K562 (cell line): ENCODE results near the gene SERPINE1. TPM values are rescaled to one million over a fixed set of nuclear protein-coding genes. Genes with fewer than 3 reads are reported as not detected.
A peak's percentile ranks its signal among the peaks of the same experiment; 100 is the strongest.

Source experiments
- BHLHE40 ChIP-seq: IDR thresholded peaks from 2 replicates; pipeline ENCODE4 v1.6.1; 2011; ENCODE audit warnings: low read length, improper control_type of control experiment
- CBX3 ChIP-seq, 2 experiments: IDR thresholded peaks; 1 replicate in 1 of 2; 2 replicates in 1 of 2; pipeline ENCODE4 v1.6.1; 2012; ENCODE audit warnings: inconsistent platforms in 2 of 2, low read length in 2 of 2, borderline replicate concordance in 1 of 2, control low read depth in 1 of 2
- CBX8 ChIP-seq: fragments of 200-600 bp; sonication (generic); IDR thresholded peaks from 2 replicates; pipeline ENCODE4 v1.6.1; 2012; ENCODE audit warnings: borderline replicate concordance, mixed run types, low read depth, mild to moderate bottlenecking, moderate library complexity, mixed read lengths, low read length, control low read depth, inconsistent platforms; ENCODE audit not compliant: poor library complexity, severe bottlenecking; ENCODE audit errors: extremely low read depth
- CTBP1 ChIP-seq: fragments of 450-650 bp; IDR thresholded peaks from 2 replicates; pipeline ENCODE4 v1.6.1; 2016; ENCODE audit warnings: borderline replicate concordance
- CXXC5 ChIP-seq: fragments of 250-450 bp; sonication (Bioruptor Pico); IDR thresholded peaks from 2 replicates; pipeline ENCODE4 v1.8.0; 2022; ENCODE audit warnings: inconsistent platforms, mild to moderate bottlenecking, moderate library complexity
- ETV1 ChIP-seq: fragments of 450-650 bp; conservative IDR thresholded peaks from 2 replicates; pipeline ENCODE4 v1.6.1; 2016; ENCODE audit warnings: missing genetic modification characterization, control low read depth, low read depth, missing compliant biosample characterization
- HINFP ChIP-seq: fragments of 450-650 bp; conservative IDR thresholded peaks from 2 replicates; pipeline ENCODE4 v1.6.1; 2016; ENCODE audit warnings: missing genetic modification characterization, low read depth, mild to moderate bottlenecking, control low read depth, missing compliant biosample characterization
- IRF2 ChIP-seq: sonication (generic); formaldehyde crosslinking; IDR thresholded peaks from 2 replicates; pipeline ENCODE4 v1.8.1; 2022; ENCODE audit warnings: mild to moderate bottlenecking, missing genetic modification reagents
- KLF6 ChIP-seq: fragments of 250-450 bp; sonication (Bioruptor Pico); IDR thresholded peaks from 2 replicates; pipeline ENCODE4 v1.4.0; 2020; ENCODE audit warnings: mild to moderate bottlenecking, moderate library complexity, borderline replicate concordance
- LARP7 ChIP-seq: fragments of 450-650 bp; IDR thresholded peaks from 2 replicates; pipeline ENCODE4 v1.6.1; 2016
- NCOA2 ChIP-seq, 2 experiments: fragments of 450-650 bp; IDR thresholded peaks; 2 replicates each; pipeline ENCODE4 v1.6.1; 2018; ENCODE audit warnings: mild to moderate bottlenecking in 2 of 2, moderate library complexity in 1 of 2; ENCODE audit not compliant: partially characterized antibody in 2 of 2
- NR2C2 ChIP-seq, 2 experiments: fragments of 200-800 bp in 1 of 2; sonication (Bioruptor generic) in 1 of 2; sonication (generic) in 1 of 2; formaldehyde crosslinking in 1 of 2; IDR thresholded peaks; 2 replicates each; pipeline versions ENCODE4 v1.6.1 to v1.8.0; 2016 to 2022; ENCODE audit warnings: mild to moderate bottlenecking in 1 of 2, missing compliant biosample characterization in 1 of 2, missing genetic modification characterization in 1 of 2, missing genetic modification reagents in 1 of 2
- POLR2A ChIP-seq: fragments of 450-650 bp; conservative IDR thresholded peaks from 2 replicates; pipeline ENCODE4 v1.6.1; 2016
- RBBP5 ChIP-seq: fragments of 200-600 bp; sonication (generic); IDR thresholded peaks from 2 replicates; pipeline ENCODE4 v1.6.1; 2012; ENCODE audit warnings: borderline replicate concordance, mild to moderate bottlenecking, low read length, control low read depth, inconsistent platforms; ENCODE audit not compliant: insufficient read depth, poor library complexity, severe bottlenecking
- SMARCA5 ChIP-seq: fragments of 450-650 bp; IDR thresholded peaks from 2 replicates; pipeline ENCODE4 v1.6.1; 2016
- SP2 ChIP-seq: IDR thresholded peaks from 2 replicates; pipeline ENCODE4 v1.6.1; 2011; ENCODE audit warnings: mild to moderate bottlenecking, low read depth, low read length, moderate library complexity; ENCODE audit not compliant: poor library complexity, severe bottlenecking; ENCODE audit errors: extremely low read depth
- SRSF1 ChIP-seq: fragments of 200-400 bp; formaldehyde crosslinking; IDR thresholded peaks from 2 replicates; pipeline ENCODE4 v1.6.1; 2017; ENCODE audit warnings: mild to moderate bottlenecking, low read depth, low read length, moderate library complexity
- TAF15 ChIP-seq: fragments of 200-400 bp; formaldehyde crosslinking; IDR thresholded peaks from 2 replicates; pipeline ENCODE4 v1.6.1; 2017; ENCODE audit warnings: mild to moderate bottlenecking, low read depth, low read length, moderate library complexity
- TEAD4 ChIP-seq, 2 experiments: sonication (generic) in 1 of 2; formaldehyde crosslinking in 1 of 2; IDR thresholded peaks; 2 replicates each; pipeline versions ENCODE4 v1.6.1 to v1.8.0; 2012 to 2022; ENCODE audit warnings: borderline replicate concordance in 1 of 2, inconsistent platforms in 1 of 2, low read length in 1 of 2, mild to moderate bottlenecking in 1 of 2, missing genetic modification reagents in 1 of 2
- VEZF1 ChIP-seq: fragments of 200-800 bp; sonication (Bioruptor generic); IDR thresholded peaks from 2 replicates; pipeline ENCODE4 v1.6.1; 2017; ENCODE audit warnings: missing genetic modification characterization, missing compliant biosample characterization
- ZBTB8A ChIP-seq: fragments of 450-650 bp; IDR thresholded peaks from 2 replicates; pipeline ENCODE4 v1.6.1; 2018; ENCODE audit warnings: mild to moderate bottlenecking, moderate library complexity; ENCODE audit not compliant: partially characterized antibody
- ZNF133 ChIP-seq: fragments of 250-450 bp; sonication (Bioruptor Pico); IDR thresholded peaks from 2 replicates; pipeline ENCODE4 v1.4.0; 2020; ENCODE audit warnings: mild to moderate bottlenecking
- ZNF589 ChIP-seq: fragments of 200-800 bp; sonication (Bioruptor generic); IDR thresholded peaks from 2 replicates; pipeline ENCODE4 v1.6.1; 2016; ENCODE audit warnings: low read depth, missing genetic modification characterization, missing compliant biosample characterization
- ZNF780A ChIP-seq: fragments of 250-450 bp; sonication (Bioruptor Pico); IDR thresholded peaks from 2 replicates; pipeline ENCODE4 v1.5.0; 2021; ENCODE audit warnings: mild to moderate bottlenecking
- polyA plus RNA-seq, 8 experiments: library from polyadenylated mRNA; depleted of rRNA in 4 of 8; stranded (reverse) in 5 of 8; unstranded in 3 of 8; fragments of >200 nt; fragmentation: Nextera tagmentation in 2 of 8; fragmentation: Illumina TruSeq in 1 of 8; extraction: Ambion mirVana in 2 of 8; extraction: Trizol in 1 of 8; gene quantifications; 2 replicates each; pipeline versions ENCODE4 v1.2.1 to v1.2.3, GENCODE V29; 2011 to 2014; ENCODE audit warnings: inconsistent platforms in 1 of 8, missing spikeins in 1 of 8
- total RNA-seq, 7 experiments: library from RNA; depleted of rRNA in 6 of 7; stranded (reverse); fragments of >200 nt in 6 of 7; fragmentation: Illumina TruSeq in 2 of 7; extraction: Trizol in 2 of 7; gene quantifications; 2 replicates each; pipeline versions ENCODE4 v1.2.1 to v1.2.3, GENCODE V29; 2011 to 2021; ENCODE audit warnings: low replicate concordance in 1 of 7

SERPINE1 gene
- total and polyA plus RNA-seq, 9 of the 15 experiments (the other 6 are each of a cell fraction or from before 2014, with no cell fraction given) = 0.22 to 4.8 (median 0.91) TPM

DNA sequence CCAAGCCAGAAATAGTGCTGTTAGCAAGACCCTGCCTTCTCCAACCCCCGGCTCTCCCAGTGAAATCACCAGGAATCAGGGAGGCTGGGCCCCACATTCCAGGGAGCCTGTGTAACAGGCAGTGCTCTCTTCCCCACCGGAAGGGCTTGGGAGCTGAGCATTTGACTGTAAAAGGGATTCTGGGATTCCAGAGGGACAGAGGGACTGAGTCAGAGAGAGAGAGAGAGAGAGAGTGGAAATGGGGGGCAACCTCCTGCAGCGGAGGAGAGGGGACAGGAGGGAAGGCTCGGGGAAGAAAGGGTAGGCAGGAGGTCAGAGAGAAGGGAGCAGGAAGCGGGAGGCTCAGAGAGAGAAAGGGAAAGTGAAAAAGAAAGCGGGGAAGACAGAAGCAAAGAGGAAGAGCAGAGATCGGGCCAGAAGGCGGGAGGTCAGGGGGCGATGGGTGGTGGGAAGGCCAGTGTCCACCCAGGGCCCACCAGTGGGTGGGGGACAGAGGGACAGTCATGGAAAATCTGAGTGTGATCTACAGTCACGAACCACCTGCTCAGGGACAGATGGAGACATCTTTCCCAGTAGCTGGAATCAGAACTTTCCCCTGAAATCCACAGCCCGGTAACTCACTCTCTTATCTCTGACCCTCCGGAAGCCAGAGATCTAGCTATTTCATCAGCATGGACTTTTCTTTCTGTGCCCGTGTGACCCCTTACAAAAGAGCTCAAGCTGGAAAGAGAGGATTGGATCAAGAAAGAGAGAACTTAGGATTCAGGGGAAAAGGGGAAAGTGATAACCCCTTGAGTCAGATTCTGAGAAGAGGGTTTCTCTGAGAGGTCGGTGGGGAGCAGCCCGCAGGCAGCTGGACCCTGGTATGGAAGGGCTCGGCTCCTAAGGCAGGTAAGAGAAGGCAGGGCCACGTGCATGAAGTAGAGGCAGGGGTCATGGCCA lies 4.6 kb upstream of the SERPINE1 start (continued):
- TF ChIP-seq VEZF1 (no peak), NR2C2 (CRISPR knock-in tag; IDR thresholded peaks at IDR 0.05) (no peak), NR2C2 (tag; IDR thresholded peaks at IDR 0.05) (peak; percentile 84), RBBP5 (no peak), ETV1 (tag) (peak; percentile 94), SMARCA5 (peak; percentile 33; the same call in 1 of the 2 replicates), CBX8 (no peak), POLR2A (no peak), ZBTB8A (no peak), HINFP (tag) (no peak), LARP7 (no peak; the same call in 1 of the 2 replicates), TEAD4 (IDR thresholded peaks at IDR 0.05; ENCODE audit: low read length) (peak; percentile 47; the same call in 1 of the 2 replicates), TEAD4 (CRISPR knock-in tag; IDR thresholded peaks at IDR 0.05; ENCODE audit: borderline replicate concordance) (no peak), CTBP1 (0 out of 2 replicates have a peak, but pooled peaks have one; percentile 57), KLF6 (no peak), ZNF133 (CRISPR knock-in tag) (no peak), TAF15 (no peak), NCOA2 (IDR thresholded peaks at IDR 0.05; ENCODE audit: partially characterized antibody in 2 of 2) (no peak), CBX3 (IDR thresholded peaks at IDR 0.05; ENCODE audit: borderline replicate concordance in 1 of 2, low read length in 2 of 2) (no peak), ZNF780A (no peak), CXXC5 (CRISPR knock-in tag) (no peak), ZNF589 (CRISPR knock-in tag) (peak; percentile 60; the same call in 1 of the 2 replicates), SRSF1 (no peak), IRF2 (CRISPR knock-in tag) (no peak), BHLHE40 (no peak), SP2 (no peak)
